CD4-positive, alpha-beta T cell (primary cell): ENCODE data around the gene VIPR2. TPM values are rescaled to one million over a fixed set of nuclear protein-coding genes. Genes with fewer than 3 reads are reported as not detected.
A peak's percentile ranks its signal among the peaks of the same experiment; 100 is the strongest.

ENCODE experiments used
- ATAC-seq: fragments of 200-7000 bp; cut with Tn5 transposase; one replicate; pipeline ENCODE4 v1.10.0; 2022; ENCODE audit warnings: mild to moderate bottlenecking; ENCODE audit not compliant: poor library complexity
- CTCF ChIA-PET: fragments of 350-600 bp; sonication (Branson Sonifier 250); formaldehyde crosslinking; loops from one replicate; lab custom pipeline; 2021; ENCODE audit warnings: antibody characterized with exemption, inconsistent platforms; lab: Charles Lee
- POLR2A ChIA-PET: fragments of 350-600 bp; sonication (Branson Sonifier 250); formaldehyde crosslinking; loops from one replicate; lab custom pipeline; 2021; ENCODE audit warnings: antibody characterized with exemption, inconsistent platforms; lab: Charles Lee
- DNase-seq, 14 experiments: peaks; one replicate each; pipeline ENCODE4 v3.0.0-alpha.2; 2013 to 2020; ENCODE audit warnings: mixed read lengths in 2 of 14
- H3K27ac ChIP-seq, 2 donors: one replicate each; pipeline versions ENCODE4 v1.5.1 to v1.7.0; 2013; ENCODE audit warnings: low read length in 2 of 2, low read depth in 1 of 2, mild to moderate bottlenecking in 1 of 2
- H3K27me3 ChIP-seq, 2 experiments: 1 replicate in 1 of 2; 2 replicates in 1 of 2; pipeline versions ENCODE4 v1.6.1 to v1.7.0; 2013; ENCODE audit warnings: low read length in 2 of 2, control low read depth in 1 of 2, mild to moderate bottlenecking in 1 of 2, moderate library complexity in 1 of 2; ENCODE audit not compliant: insufficient read depth in 2 of 2, control insufficient read depth in 1 of 2
- H3K36me3 ChIP-seq: one replicate; pipeline ENCODE4 v1.6.1; 2013; ENCODE audit warnings: low read length, control low read depth; ENCODE audit not compliant: insufficient read depth
- H3K4me1 ChIP-seq: one replicate; pipeline ENCODE4 v1.6.1; 2013; ENCODE audit warnings: low read length, control low read depth; ENCODE audit not compliant: insufficient read depth
- H3K4me3 ChIP-seq: one replicate; pipeline ENCODE4 v1.5.1; 2013; ENCODE audit warnings: mild to moderate bottlenecking, low read length, moderate library complexity
- H3K9me3 ChIP-seq, 2 experiments: 1 replicate in 1 of 2; 2 replicates in 1 of 2; pipeline versions ENCODE4 v1.6.1 to v1.7.0; 2013; ENCODE audit warnings: low read length in 2 of 2, mild to moderate bottlenecking in 2 of 2, control low read depth in 1 of 2, moderate library complexity in 1 of 2; ENCODE audit not compliant: control insufficient read depth in 1 of 2, insufficient read depth in 1 of 2
- H3K27ac Mint-ChIP-seq: one replicate; pipeline ENCODE4 v1.8.0; 2020; ENCODE audit warnings: mixed read lengths
- H3K27me3 Mint-ChIP-seq: one replicate; pipeline ENCODE4 v1.8.0; 2021; ENCODE audit warnings: mixed read lengths
- H3K36me3 Mint-ChIP-seq: one replicate; pipeline ENCODE4 v1.8.0; 2021; ENCODE audit warnings: low read depth, mixed read lengths
- H3K4me1 Mint-ChIP-seq: one replicate; pipeline ENCODE4 v1.8.0; 2021; ENCODE audit warnings: low read depth, mixed read lengths
- H3K4me3 Mint-ChIP-seq: one replicate; pipeline ENCODE4 v1.8.0; 2020; ENCODE audit warnings: mild to moderate bottlenecking, mixed read lengths
- H3K9me3 Mint-ChIP-seq: one replicate; pipeline ENCODE4 v1.8.0; 2020; ENCODE audit warnings: mixed read lengths
- CTCF ChIP-seq: fragments of 200-600 bp; IDR thresholded peaks from one replicate; pipeline ENCODE4 v1.8.0; 2022; ENCODE audit warnings: antibody characterized with exemption, mild to moderate bottlenecking
- intact Hi-C, 2 experiments: fragments of 100-400 bp; cut with DNase I in 1 of 2; cut with micrococcal nuclease in 1 of 2; formaldehyde crosslinking; loops; one replicate each; pipeline versions ENCODE4 v1.15.1 to v1.9.0; 2023 to 2025; cut with DNase I, micrococcal nuclease
- total RNA-seq, 174 experiments: library from RNA in 2 of 174; stranded (reverse) in 2 of 174; gene quantifications; one replicate each; pipeline ENCODE4 v1.2.3 and lab custom pipeline; 2021 to 2026

VIPR2 gene
- total RNA-seq, 2 experiments from 2014 or later = 0.59 to 0.80 TPM

DNA sequence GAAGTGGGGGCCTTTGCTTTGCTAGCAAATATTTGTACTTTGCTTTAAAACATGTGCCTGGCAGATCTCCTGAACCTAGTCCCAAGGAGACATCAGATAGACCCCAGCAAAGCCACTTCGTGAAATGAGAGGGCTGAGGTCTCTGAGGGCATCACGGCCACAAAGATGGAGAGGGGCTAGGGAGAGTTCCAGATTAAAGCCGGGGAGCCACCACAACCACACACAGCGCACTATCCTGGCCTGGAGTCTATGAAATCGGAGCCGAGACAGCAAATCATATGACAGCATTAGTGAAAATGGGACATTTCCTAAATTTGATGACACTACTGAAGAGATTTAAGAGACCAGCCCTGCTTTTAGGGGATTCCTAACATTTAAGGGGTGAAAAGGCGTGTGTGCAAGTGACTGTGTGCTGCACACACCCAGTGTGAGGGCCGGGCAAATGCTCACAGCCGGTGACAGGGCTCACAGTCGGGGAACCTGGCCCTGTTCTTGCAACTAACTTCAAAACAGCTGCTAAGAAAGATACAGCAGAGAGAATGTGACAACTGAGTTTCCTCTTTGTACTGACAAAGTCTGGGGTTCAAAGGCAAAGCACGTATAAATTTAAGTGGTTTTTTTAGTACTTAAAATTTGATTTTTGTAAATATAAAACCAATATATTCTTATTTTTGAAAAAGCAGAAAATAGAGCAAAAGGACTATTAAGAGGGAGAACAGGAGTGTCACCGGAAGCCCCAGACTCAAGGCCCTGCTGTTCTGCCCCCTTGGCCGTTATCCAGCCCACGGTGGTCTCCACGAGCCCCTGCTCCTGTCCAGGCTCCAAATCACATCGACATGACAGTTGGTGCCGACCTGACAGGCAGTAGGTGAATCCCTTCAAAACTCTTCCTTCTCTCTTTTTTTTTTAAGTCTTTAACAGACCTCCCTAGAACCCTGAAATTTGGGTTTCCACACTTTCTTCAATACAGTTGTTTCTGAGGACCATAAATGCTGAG lies 49.5 kb downstream of the VIPR2 start:
- Histone ChIP-seq H3K4me3 (no peak overlapping the region), H3K36me3 (no peaks in the 10 kb centered on the region), H3K27me3 (no peaks in the 10 kb centered on the region), H3K9me3 (no peaks in the 10 kb centered on the region), H3K27ac (no peak overlapping the region), H3K4me1 (no peaks in the 10 kb centered on the region)
- Mint-ChIP-seq H3K36me3 (no peaks in the 10 kb centered on the region), H3K27me3 (no peaks in the 10 kb centered on the region), H3K4me1 (peaks cover 12% of the 10 kb centered on the region), H3K27ac (peak overlapping the region; percentile 63), H3K4me3 (no peak overlapping the region), H3K9me3 (no peaks in the 10 kb centered on the region)
- TF ChIP-seq CTCF = no peak
- intact Hi-C loops = no loop called here
- CTCF ChIA-PET = no interaction called here
- POLR2A ChIA-PET = no interaction called here
- peak in 1 of 14 experiments; percentile 15 for DNase-seq
- no peak for ATAC-seq

- Histone ChIP-seq H3K27ac (no peak overlapping the region), H3K36me3 (no peaks in the 10 kb centered on the region), H3K4me3 (no peak overlapping the region), H3K4me1 (no peaks in the 10 kb centered on the region), H3K27me3 (no peaks in the 10 kb centered on the region), H3K9me3 (no peaks in the 10 kb centered on the region)
- H3K4me1 Mint-ChIP-seq = peaks cover 12% of the 10 kb centered on the region
- TF ChIP-seq CTCF = no peak
- CTCF ChIA-PET = no interaction called here
- DNase-seq (peak in 3 of 14 experiments; percentile 12 to 48 (median 25)), ATAC-seq (peak; percentile 95)
- H3K36me3 Mint-ChIP-seq = no peaks in the 10 kb centered on the region
- no peaks in the 10 kb centered on the region for H3K9me3 Mint-ChIP-seq
- no peaks in the 10 kb centered on the region for H3K27me3 Mint-ChIP-seq
- intact Hi-C loops = no loop called here
- H3K27ac Mint-ChIP-seq = peak overlapping the region; percentile 63
- H3K4me3 Mint-ChIP-seq = peak overlapping the region; percentile 13
- POLR2A ChIA-PET = no interaction called here
Measured at GRCh38 chr7:159094023-159094740, 50.5 kb downstream of the VIPR2 start.

GRCh38 chr7:159093351-159093971 lies 51.2 kb downstream of the VIPR2 start:
- ChIA-PET CTCF (no interaction called here), POLR2A (no interaction called here)
- intact Hi-C loops = no loop called here
- ATAC-seq (no peak), DNase-seq (peak in 1 of 14 experiments; percentile 15)
- H3K4me3 ChIP-seq = no peak overlapping the region
- no peaks in the 10 kb centered on the region for H3K9me3 Mint-ChIP-seq
- H3K4me3 Mint-ChIP-seq = no peak overlapping the region
- H3K4me1 Mint-ChIP-seq = peaks cover 12% of the 10 kb centered on the region
- H3K27me3 ChIP-seq = no peaks in the 10 kb centered on the region
- no peaks in the 10 kb centered on the region for H3K36me3 ChIP-seq
- H3K27ac ChIP-seq = no peak overlapping the region
- no peak overlapping the region for H3K27ac Mint-ChIP-seq
- no peaks in the 10 kb centered on the region for H3K9me3 ChIP-seq
- no peaks in the 10 kb centered on the region for H3K36me3 Mint-ChIP-seq
- H3K27me3 Mint-ChIP-seq = no peaks in the 10 kb centered on the region
- H3K4me1 ChIP-seq = no peaks in the 10 kb centered on the region
- no peak for TF ChIP-seq CTCF
